Esophagus squamous epithelium (tissue), 5 donors: ENCODE data around the gene MAP3K19. TPM values are rescaled to one million over a fixed set of nuclear protein-coding genes. Genes with fewer than 3 reads are reported as not detected.
"Not testable (repeated sequence)": the region's sequence is repeated elsewhere in the genome, so short reads cannot be mapped to it uniquely, and the experiment has no call there.

Experiments used
- DNase-seq: peaks from one replicate; lab custom pipeline; 2025; lab: John Stamatoyannopoulos, UW
- H3K27ac ChIP-seq, 4 donors: fragments of 200-600 bp; sonication (generic); one replicate each; pipeline ENCODE4 v1.5.1; 2016 to 2019; ENCODE audit warnings: mild to moderate bottlenecking in 1 of 4
- H3K27me3 ChIP-seq, 4 donors: fragments of 200-600 bp; sonication (generic); 1 replicate in 3 of 4; 2 replicates in 1 of 4; pipeline versions ENCODE4 v1.5.1 to v1.6.0; 2017 to 2021; ENCODE audit warnings: antibody characterized with exemption in 1 of 4
- H3K36me3 ChIP-seq, 3 donors: fragments of 200-600 bp; sonication (generic); one replicate each; pipeline ENCODE4 v1.5.1; 2016 to 2019
- H3K4me1 ChIP-seq, 3 donors: fragments of 200-600 bp; sonication (generic); one replicate each; pipeline ENCODE4 v1.5.1; 2017 to 2019
- H3K4me3 ChIP-seq, 4 donors: fragments of 200-600 bp; sonication (generic); 1 replicate in 3 of 4; 2 replicates in 1 of 4; pipeline ENCODE4 v1.5.1; 2016 to 2019; ENCODE audit warnings: mild to moderate bottlenecking in 2 of 4, moderate library complexity in 1 of 4
- H3K9me3 ChIP-seq, 3 donors: fragments of 200-600 bp; sonication (generic); one replicate each; pipeline ENCODE4 v1.5.1; 2016 to 2019
- CTCF ChIP-seq, 6 experiments: fragments of 450-650 bp in 4 of 6; fragments of 200-600 bp in 2 of 6; sonication (generic) in 2 of 6; IDR thresholded peaks; one replicate each; pipeline ENCODE4 v1.5.1; 2016 to 2019; ENCODE audit warnings: antibody characterized with exemption in 6 of 6, mild to moderate bottlenecking in 4 of 6, moderate library complexity in 4 of 6
- POLR2A ChIP-seq, 4 donors: fragments of 450-650 bp; IDR thresholded peaks; one replicate each; pipeline ENCODE4 v1.6.1; 2017; ENCODE audit warnings: antibody characterized with exemption in 4 of 4, mild to moderate bottlenecking in 4 of 4, moderate library complexity in 3 of 4
- WGBS, 2 donors: methylation state at CpG; one replicate each; pipeline ENCODE4 v1.1.5; 2018; 5-methylcytosine and 5-hydroxymethylcytosine counted together
- intact Hi-C: fragments of 100-400 bp; cut with DNase I; formaldehyde crosslinking; loops from one replicate; pipeline ENCODE4 v1.15.0; 2022
- total RNA-seq, 4 donors: library from RNA; depleted of rRNA; stranded (reverse); fragments of >200 nt; gene quantifications; one replicate each; pipeline ENCODE4 v1.1.0, GENCODE V29; 2016
- donor health status: DM: yes; HTN: yes; CAD: no.

MAP3K19 gene
- total RNA-seq, 4 donors from 2014 or later, result not detected

DNA sequence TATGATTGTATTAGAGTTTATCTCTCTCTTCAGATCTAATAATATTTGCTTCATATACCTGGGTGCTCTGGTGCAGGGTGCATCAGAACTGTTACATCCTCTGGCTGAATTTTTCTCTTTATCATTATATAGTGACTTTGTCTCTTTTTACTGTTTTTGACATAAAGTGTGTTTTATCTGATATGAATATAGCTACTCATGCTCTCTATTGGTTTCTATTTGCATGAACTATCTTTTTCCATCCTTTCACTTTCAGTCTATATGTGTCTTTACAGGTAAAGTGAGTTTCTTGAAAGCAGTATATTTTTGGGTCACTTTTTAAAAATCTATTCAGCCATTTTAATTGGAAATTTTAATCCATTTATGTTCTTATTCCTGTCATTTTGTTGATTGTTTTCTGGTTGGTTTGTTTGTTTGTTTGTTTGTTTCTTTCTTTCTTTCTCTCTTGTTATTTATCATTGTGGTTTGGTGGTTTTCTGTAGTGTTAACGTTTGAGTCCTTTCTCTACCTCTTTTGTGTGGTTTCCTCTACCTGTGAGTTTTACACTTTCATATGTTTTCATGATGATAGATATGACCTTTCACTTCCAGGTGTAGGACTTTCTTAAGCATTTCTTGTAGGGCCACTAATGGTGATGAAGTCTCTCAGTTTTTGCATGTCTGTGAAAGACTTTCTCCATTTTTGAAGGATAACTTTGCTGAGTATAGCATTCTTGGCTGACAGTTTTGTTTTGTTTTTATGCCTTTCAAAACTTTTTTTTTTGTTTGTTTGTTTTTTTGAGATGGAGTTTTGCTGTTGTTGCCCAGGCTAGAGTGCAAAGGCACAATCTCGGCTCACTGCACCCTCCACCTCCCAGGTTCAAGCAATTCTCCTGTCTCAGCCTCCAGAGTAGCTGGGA is 73.8 kb downstream of the MAP3K19 start:
- WGBS, 2 donors, result 76 to 78% methylated on average over 2 of the region's 2 CpGs
- H3K36me3 ChIP-seq, result no peaks in the 10 kb centered on the region
- H3K27ac ChIP-seq, result no peak overlapping the region
- DNase-seq, result no peak
- H3K9me3 ChIP-seq, result peaks cover 0 to 16% (median 6%) of the 10 kb centered on the region in 3 donors
- TF ChIP-seq POLR2A (IDR thresholded peaks at IDR 0.05), result no peak
- TF ChIP-seq CTCF (IDR thresholded peaks at IDR 0.05), result no peak
- no peaks in the 10 kb centered on the region for H3K4me1 ChIP-seq
- intact Hi-C loops, result no loop called here
- no peak overlapping the region for H3K4me3 ChIP-seq
- no peaks in the 10 kb centered on the region for H3K27me3 ChIP-seq

- H3K4me3 ChIP-seq, H3K9me3 ChIP-seq, DNase-seq, H3K4me1 ChIP-seq, H3K27me3 ChIP-seq, H3K27ac ChIP-seq, intact Hi-C loops, H3K36me3 ChIP-seq: not testable (repeated sequence)
- WGBS, 2 donors, result 58 to 81% methylated on average over 2 to 8 of the region's 10 CpGs
Measured at GRCh38 chr2:134967166-134967565, 80.1 kb downstream of the MAP3K19 start.

DNA sequence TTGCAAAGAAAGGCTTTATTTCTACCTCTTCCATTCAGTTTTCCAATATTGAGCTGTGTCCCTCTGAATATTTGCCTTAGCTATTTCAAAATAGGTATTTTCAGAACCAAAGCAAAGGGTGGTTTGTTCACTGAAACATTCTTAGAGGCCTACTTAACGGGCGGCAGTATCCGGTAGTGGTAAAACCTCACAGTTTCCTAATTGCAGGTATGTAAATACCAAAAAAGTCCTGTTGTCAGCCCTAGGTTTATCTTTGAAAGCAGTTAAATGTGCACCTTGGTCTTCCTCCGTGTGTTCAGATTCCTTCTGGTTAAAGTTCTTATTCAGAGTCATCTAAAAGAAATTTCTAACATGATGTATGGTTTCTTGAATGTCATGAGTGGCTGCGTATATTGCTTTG is 89.8 kb downstream of the MAP3K19 start:
- H3K4me1 ChIP-seq, result no peaks in the 10 kb centered on the region
- 92 to 94% methylated on average over 5 of the region's 5 CpGs for WGBS, 2 donors
- DNase-seq, result no peak
- H3K27ac ChIP-seq, result no peak overlapping the region
- no peaks in the 10 kb centered on the region for H3K9me3 ChIP-seq
- intact Hi-C loops, result no loop called here
- H3K27me3 ChIP-seq, result no peaks in the 10 kb centered on the region
- no peak overlapping the region for H3K4me3 ChIP-seq
- peaks cover 0 to 53% (median 5%) of the 10 kb centered on the region in 3 donors for H3K36me3 ChIP-seq
- TF ChIP-seq CTCF (IDR thresholded peaks at IDR 0.05) (no peak), POLR2A (IDR thresholded peaks at IDR 0.05) (no peak)

- 22 to 24% methylated on average over 1 of the region's 1 CpG for WGBS, 2 donors
- peaks cover 0 to 71% (median 5%) of the 10 kb centered on the region in 3 donors for H3K36me3 ChIP-seq
Measured at GRCh38 chr2:134955744-134956143, 91.5 kb downstream of the MAP3K19 start.

DNA sequence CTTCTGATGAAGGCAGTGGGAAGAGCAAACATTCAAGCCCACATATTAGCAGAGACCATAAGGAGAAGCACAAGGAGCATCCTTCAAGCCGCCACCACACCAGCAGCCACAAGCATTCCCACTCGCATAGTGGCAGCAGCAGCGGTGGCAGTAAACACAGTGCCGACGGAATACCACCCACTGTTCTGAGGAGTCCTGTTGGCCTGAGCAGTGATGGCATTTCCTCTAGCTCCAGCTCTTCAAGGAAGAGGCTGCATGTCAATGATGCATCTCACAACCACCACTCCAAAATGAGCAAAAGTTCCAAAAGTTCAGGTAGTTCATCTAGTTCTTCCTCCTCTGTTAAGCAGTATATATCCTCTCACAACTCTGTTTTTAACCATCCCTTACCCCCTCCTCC is 93.2 kb downstream of the MAP3K19 start:
- intact Hi-C loops, result no loop called here
- Histone ChIP-seq H3K4me1 (peaks cover 0 to 3% (median 0%) of the 10 kb centered on the region in 3 donors), H3K4me3 (no peak overlapping the region), H3K27me3 (no peaks in the 10 kb centered on the region), H3K27ac (no peak overlapping the region), H3K9me3 (no peaks in the 10 kb centered on the region), H3K36me3 (peaks cover 0 to 87% (median 5%) of the 10 kb centered on the region in 3 donors)
- WGBS, 2 donors, result 86 to 98% methylated on average over 5 of the region's 5 CpGs
- DNase-seq, result no peak
- no peak for TF ChIP-seq CTCF (IDR thresholded peaks at IDR 0.05)
- no peak for TF ChIP-seq POLR2A (IDR thresholded peaks at IDR 0.05)

More at GRCh38 chr2:134955744-134956143, 91.5 kb downstream of the MAP3K19 start:
- no peak for DNase-seq
- Histone ChIP-seq H3K27ac (no peak overlapping the region), H3K9me3 (no peaks in the 10 kb centered on the region), H3K4me1 (no peaks in the 10 kb centered on the region), H3K27me3 (no peaks in the 10 kb centered on the region), H3K4me3 (no peak overlapping the region)
- intact Hi-C loops, result no loop called here
- no peak for TF ChIP-seq POLR2A (IDR thresholded peaks at IDR 0.05)
- no peak for TF ChIP-seq CTCF (IDR thresholded peaks at IDR 0.05)
